Measurements from ENCODE around the gene ROBO4.

- TF ChIP-seq SUZ12 (IDR thresholded peaks at IDR 0.05; ENCODE audit: extremely low read depth, insufficient read depth, insufficient read length) (no peak), ZNF274 (IDR thresholded peaks at IDR 0.05; ENCODE audit: low read depth, low read length) (no peak)
Measured at GRCh38 chr11:124894606-124895430, 2.8 kb downstream of the ROBO4 start.
